Activated T-helper 2 cell treated with anti-CD3 and anti-CD28 coated beads, Interferon-gamma antibody, Interleukin-2, Interleukin-4, amounts not matched to agents 10 μg/mL and 5 μg/mL and 100 μg/mL, durations not matched to agents 14 hours and 24 hours and 36 hours (primary cell): ENCODE measurements around the gene WNT6. TPM values are rescaled to one million over a fixed set of nuclear protein-coding genes. Genes with fewer than 3 reads are reported as not detected.

Experiments used
- DNase-seq: peaks from one replicate; pipeline ENCODE4 v3.0.0; 2021; ENCODE audit warnings: low spot score
- H3K27ac Mint-ChIP-seq: one replicate; pipeline ENCODE4 v1.8.0; 2021; ENCODE audit warnings: mixed read lengths
- H3K27me3 Mint-ChIP-seq: one replicate; pipeline ENCODE4 v1.8.0; 2021; ENCODE audit warnings: low read depth, mixed read lengths
- H3K36me3 Mint-ChIP-seq: one replicate; pipeline ENCODE4 v1.8.0; 2021; ENCODE audit warnings: low read depth, mixed read lengths
- H3K4me1 Mint-ChIP-seq: one replicate; pipeline ENCODE4 v1.8.0; 2021; ENCODE audit warnings: low read depth, mixed read lengths
- H3K4me3 Mint-ChIP-seq: one replicate; pipeline ENCODE4 v1.8.0; 2021; ENCODE audit warnings: low read depth, mild to moderate bottlenecking, moderate library complexity, mixed read lengths
- H3K9me3 Mint-ChIP-seq: one replicate; pipeline ENCODE4 v1.8.0; 2021; ENCODE audit warnings: mixed read lengths
- intact Hi-C: fragments of 100-400 bp; cut with micrococcal nuclease; formaldehyde crosslinking; loops from one replicate; pipeline ENCODE4 v1.15.1; 2023
- total RNA-seq: library from RNA; stranded (reverse); gene quantifications from 2 replicates; pipeline ENCODE4 v1.2.3, GENCODE V29; 2022

Gene WNT6
- not detected in 2 replicates for total RNA-seq

GRCh38 chr2:218859556-218859987 is at the start of gene WNT6:
Gene WNT6 (plus strand): TSS chr2:218859805. CDS start chr2:218860038, 233 bp downstream.
- Mint-ChIP-seq H3K27me3 (peaks cover 79% of the 10 kb centered on the region), H3K4me3 (peak within 1 kb of the TSS; percentile 32)
- no peak for DNase-seq

DNA sequence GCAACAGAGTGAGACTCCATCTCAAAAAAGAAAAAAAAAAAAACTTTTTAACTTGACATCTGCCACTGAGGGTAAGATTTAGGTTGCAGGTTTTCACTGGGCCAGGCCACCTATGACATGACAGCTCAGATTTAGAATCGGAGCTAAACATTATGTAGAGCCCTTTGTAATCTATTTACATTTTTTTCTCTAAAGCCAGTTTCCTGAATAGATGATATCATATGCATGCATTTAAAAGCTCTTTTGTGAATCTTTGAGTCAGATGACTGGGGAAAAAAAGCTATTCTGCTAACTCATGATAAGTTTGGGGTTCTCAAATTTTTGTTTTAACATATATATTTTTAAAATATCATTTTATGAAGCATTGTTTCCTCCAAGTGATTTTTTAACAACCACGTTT is 49.3 kb upstream of the WNT6 start:
- DNase-seq, result no peak
- intact Hi-C loops, result no loop called here
- peaks cover 11% of the 10 kb centered on the region for H3K27me3 Mint-ChIP-seq
- no peaks in the 10 kb centered on the region for H3K36me3 Mint-ChIP-seq
- no peak overlapping the region for H3K4me3 Mint-ChIP-seq
- no peaks in the 10 kb centered on the region for H3K4me1 Mint-ChIP-seq
- H3K27ac Mint-ChIP-seq, result no peak overlapping the region
- H3K9me3 Mint-ChIP-seq, result peaks cover under 1% of the 10 kb centered on the region

More at GRCh38 chr2:218859556-218859987, at the start of gene WNT6:
- intact Hi-C loops, result no loop called here
- H3K4me1 Mint-ChIP-seq, result peaks cover 14% of the 10 kb centered on the region
- H3K9me3 Mint-ChIP-seq, result no peaks in the 10 kb centered on the region
- no peaks in the 10 kb centered on the region for H3K36me3 Mint-ChIP-seq
- H3K27ac Mint-ChIP-seq, result no peak within 1 kb of the TSS

- peaks cover 4% of the 10 kb centered on the region for H3K27me3 Mint-ChIP-seq
- intact Hi-C loops, result no loop called here
- no peaks in the 10 kb centered on the region for H3K9me3 Mint-ChIP-seq
- no peak for DNase-seq
- H3K4me3 Mint-ChIP-seq, result no peak overlapping the region
- H3K36me3 Mint-ChIP-seq, result no peaks in the 10 kb centered on the region
- H3K27ac Mint-ChIP-seq, result no peak overlapping the region
- H3K4me1 Mint-ChIP-seq, result no peaks in the 10 kb centered on the region
Observed at GRCh38 chr2:218811382-218811781, 48.2 kb upstream of the WNT6 start.

DNA sequence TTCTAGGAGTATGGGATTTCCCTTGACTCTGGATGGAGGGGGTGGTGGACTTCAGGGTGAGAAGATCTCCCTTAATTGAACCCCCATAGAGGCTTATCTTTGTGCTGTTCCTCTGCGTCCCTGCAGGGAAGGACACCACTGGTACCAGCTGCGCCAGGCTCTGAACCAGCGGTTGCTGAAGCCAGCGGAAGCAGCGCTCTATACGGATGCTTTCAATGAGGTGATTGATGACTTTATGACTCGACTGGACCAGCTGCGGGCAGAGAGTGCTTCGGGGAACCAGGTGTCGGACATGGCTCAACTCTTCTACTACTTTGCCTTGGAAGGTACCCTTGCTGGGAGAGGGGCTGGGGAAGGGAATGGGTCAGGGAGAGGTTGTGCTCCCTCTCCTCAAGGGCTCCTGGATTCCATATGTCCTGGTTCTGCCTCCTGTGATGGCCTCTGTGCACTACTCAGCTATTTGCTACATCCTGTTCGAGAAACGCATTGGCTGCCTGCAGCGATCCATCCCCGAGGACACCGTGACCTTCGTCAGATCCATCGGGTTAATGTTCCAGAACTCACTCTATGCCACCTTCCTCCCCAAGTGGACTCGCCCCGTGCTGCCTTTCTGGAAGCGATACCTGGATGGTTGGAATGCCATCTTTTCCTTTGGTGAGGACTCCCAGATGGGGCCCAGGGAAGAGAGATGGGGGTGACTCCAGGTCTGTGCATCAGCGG is 47.3 kb upstream of the WNT6 start:
- H3K4me3 Mint-ChIP-seq, result no peak overlapping the region
- H3K4me1 Mint-ChIP-seq, result no peaks in the 10 kb centered on the region
- intact Hi-C loops, result no loop called here
- peaks cover 5% of the 10 kb centered on the region for H3K27me3 Mint-ChIP-seq
- DNase-seq, result no peak
- H3K36me3 Mint-ChIP-seq, result no peaks in the 10 kb centered on the region
- H3K9me3 Mint-ChIP-seq, result no peaks in the 10 kb centered on the region
- H3K27ac Mint-ChIP-seq, result no peak overlapping the region

DNA sequence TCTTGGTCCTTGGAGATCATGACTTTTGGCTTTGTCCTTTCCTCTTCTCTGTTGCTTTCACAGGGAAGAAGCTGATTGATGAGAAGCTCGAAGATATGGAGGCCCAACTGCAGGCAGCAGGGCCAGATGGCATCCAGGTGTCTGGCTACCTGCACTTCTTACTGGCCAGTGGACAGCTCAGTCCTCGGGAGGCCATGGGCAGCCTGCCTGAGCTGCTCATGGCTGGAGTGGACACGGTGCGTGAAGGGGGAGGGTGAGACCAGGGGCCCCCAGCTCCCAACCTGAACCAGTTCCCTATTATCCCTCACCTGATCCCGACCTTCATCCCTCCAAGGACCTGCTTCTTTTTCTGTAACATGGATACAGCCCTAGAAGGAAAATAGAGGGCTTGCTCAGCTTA is 46.7 kb upstream of the WNT6 start:
- no peak overlapping the region for H3K27ac Mint-ChIP-seq
- intact Hi-C loops, result no loop called here
- H3K9me3 Mint-ChIP-seq, result no peaks in the 10 kb centered on the region
- no peak overlapping the region for H3K4me3 Mint-ChIP-seq
- H3K27me3 Mint-ChIP-seq, result peaks cover 10% of the 10 kb centered on the region
- H3K36me3 Mint-ChIP-seq, result no peaks in the 10 kb centered on the region
- no peak for DNase-seq
- no peaks in the 10 kb centered on the region for H3K4me1 Mint-ChIP-seq

GRCh38 chr2:218813771-218814460 is 45.7 kb upstream of the WNT6 start:
- H3K27ac Mint-ChIP-seq, result no peak overlapping the region
- no peaks in the 10 kb centered on the region for H3K4me1 Mint-ChIP-seq
- H3K4me3 Mint-ChIP-seq, result no peak overlapping the region
- no peak for DNase-seq
- peaks cover 10% of the 10 kb centered on the region for H3K27me3 Mint-ChIP-seq
- H3K9me3 Mint-ChIP-seq, result no peaks in the 10 kb centered on the region
- no peaks in the 10 kb centered on the region for H3K36me3 Mint-ChIP-seq
- intact Hi-C loops, result no loop called here

DNA sequence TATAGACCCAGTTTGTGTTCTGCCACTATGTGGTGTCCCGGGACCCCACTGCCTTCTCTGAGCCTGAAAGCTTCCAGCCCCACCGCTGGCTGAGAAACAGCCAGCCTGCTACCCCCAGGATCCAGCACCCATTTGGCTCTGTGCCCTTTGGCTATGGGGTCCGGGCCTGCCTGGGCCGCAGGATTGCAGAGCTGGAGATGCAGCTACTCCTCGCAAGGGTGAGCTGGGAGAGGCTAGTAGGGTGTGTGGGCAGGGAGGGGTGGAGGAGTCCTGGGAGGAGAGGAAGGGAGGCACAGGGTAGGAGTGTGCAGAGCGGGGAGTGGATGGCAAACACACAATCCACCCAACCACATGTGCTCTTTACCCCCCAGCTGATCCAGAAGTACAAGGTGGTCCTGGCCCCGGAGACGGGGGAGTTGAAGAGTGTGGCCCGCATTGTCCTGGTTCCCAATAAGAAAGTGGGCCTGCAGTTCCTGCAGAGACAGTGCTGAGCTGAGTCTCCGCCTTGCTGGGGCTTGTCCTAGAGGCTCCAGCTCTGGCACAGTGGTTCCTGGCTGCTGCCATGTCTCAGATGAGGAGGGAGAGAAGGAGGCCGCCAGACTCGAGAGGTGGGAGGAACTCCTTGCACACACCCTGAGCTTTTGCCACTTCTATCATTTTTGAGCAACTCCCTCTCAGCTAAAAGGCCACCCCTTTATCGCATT is 44.9 kb upstream of the WNT6 start:
- Mint-ChIP-seq H3K36me3 (no peaks in the 10 kb centered on the region), H3K9me3 (no peaks in the 10 kb centered on the region), H3K4me3 (no peak overlapping the region), H3K27ac (no peak overlapping the region), H3K4me1 (no peaks in the 10 kb centered on the region), H3K27me3 (peaks cover 10% of the 10 kb centered on the region)
- no peak for DNase-seq
- intact Hi-C loops, result no loop called here

DNA sequence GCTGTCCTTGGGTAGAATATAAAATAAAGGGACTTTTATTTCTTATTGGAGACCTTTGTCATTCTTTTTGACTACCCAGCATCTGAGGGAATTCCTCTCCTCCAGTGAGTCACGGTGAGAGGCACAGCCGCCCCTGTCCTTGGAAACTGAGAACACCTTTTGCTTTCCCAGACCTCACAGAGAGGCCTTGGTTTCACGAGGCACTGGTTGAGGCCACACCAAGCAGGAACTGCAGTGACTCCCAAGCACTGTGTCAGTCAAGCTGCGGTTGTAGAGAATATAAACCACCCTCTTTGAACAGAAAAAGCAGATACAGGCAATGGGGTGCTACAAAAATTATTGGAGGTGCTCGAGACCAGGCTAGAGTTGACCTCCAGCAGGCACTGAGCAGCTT is 44.4 kb upstream of the WNT6 start:
- DNase-seq, result no peak
- H3K27me3 Mint-ChIP-seq, result peaks cover 10% of the 10 kb centered on the region
- no peaks in the 10 kb centered on the region for H3K4me1 Mint-ChIP-seq
- intact Hi-C loops, result no loop called here
- H3K9me3 Mint-ChIP-seq, result no peaks in the 10 kb centered on the region
- no peak overlapping the region for H3K27ac Mint-ChIP-seq
- no peaks in the 10 kb centered on the region for H3K36me3 Mint-ChIP-seq
- H3K4me3 Mint-ChIP-seq, result no peak overlapping the region

DNA sequence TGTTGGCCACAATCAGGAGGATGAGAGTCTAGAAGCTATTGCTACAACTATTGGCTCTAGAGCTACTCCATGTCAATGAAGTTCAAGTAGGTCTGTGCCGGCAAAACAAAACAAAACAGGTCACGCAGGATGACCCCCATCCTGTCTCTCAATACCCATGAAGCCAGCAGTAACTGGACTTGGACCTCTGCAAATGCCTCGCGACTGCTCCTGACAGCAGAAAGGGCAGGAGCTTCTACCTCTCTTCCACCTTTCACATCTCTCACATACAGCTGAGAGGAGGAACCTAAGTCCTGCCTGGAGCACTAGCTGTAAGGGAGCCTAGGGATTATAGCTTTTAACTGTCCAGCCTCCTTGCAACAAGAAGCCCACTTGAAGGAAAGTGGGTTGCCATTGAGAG is 44.0 kb upstream of the WNT6 start:
- H3K36me3 Mint-ChIP-seq, result no peaks in the 10 kb centered on the region
- no peak for DNase-seq
- intact Hi-C loops, result no loop called here
- no peak overlapping the region for H3K4me3 Mint-ChIP-seq
- H3K9me3 Mint-ChIP-seq, result no peaks in the 10 kb centered on the region
- H3K27me3 Mint-ChIP-seq, result peaks cover 10% of the 10 kb centered on the region
- no peak overlapping the region for H3K27ac Mint-ChIP-seq
- no peaks in the 10 kb centered on the region for H3K4me1 Mint-ChIP-seq

- DNase-seq, result no peak
- H3K9me3 Mint-ChIP-seq, result no peaks in the 10 kb centered on the region
- no peak overlapping the region for H3K4me3 Mint-ChIP-seq
- no peaks in the 10 kb centered on the region for H3K36me3 Mint-ChIP-seq
- H3K27me3 Mint-ChIP-seq, result peaks cover 10% of the 10 kb centered on the region
- intact Hi-C loops, result no loop called here
- no peaks in the 10 kb centered on the region for H3K4me1 Mint-ChIP-seq
- H3K27ac Mint-ChIP-seq, result no peak overlapping the region
Observed at GRCh38 chr2:218816561-218817011, 43.0 kb upstream of the WNT6 start.

GRCh38 chr2:218819093-218819492 is 40.5 kb upstream of the WNT6 start:
- Mint-ChIP-seq H3K9me3 (no peaks in the 10 kb centered on the region), H3K4me3 (no peak overlapping the region), H3K27me3 (peaks cover 10% of the 10 kb centered on the region), H3K27ac (no peak overlapping the region), H3K4me1 (no peaks in the 10 kb centered on the region), H3K36me3 (no peaks in the 10 kb centered on the region)
- intact Hi-C loops, result no loop called here
- DNase-seq, result no peak

DNA sequence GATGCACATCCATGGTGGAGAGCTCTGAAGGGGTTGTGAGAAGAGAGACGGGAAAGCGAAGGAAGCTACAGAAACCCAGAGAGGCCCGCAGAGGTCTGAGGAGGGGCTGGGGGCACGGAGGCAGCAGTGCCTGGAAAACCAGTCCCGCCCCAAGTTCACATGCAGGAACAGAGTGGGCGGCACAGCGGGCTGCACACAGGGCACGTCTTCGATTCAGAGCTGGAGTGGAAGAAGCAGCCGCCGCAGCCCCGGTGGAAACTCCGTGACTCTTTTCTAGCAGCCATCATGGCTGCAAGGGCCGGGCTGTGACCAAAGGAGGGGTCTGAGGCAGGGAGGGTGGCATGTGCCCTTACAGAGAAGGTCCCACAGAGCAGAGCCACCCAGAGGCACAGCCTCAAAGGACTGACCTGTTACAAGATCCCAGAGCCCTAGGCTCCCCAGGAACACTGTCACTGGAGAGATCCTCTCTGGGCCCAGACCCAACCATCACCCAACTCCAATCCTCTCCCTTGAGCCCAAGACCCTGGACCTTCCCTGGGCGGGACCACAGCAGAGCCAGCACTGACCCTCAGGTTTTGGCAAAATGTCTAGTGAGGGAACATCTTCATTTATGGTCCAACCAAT is 38.7 kb upstream of the WNT6 start:
- peaks cover 10% of the 10 kb centered on the region for H3K27me3 Mint-ChIP-seq
- no peak for DNase-seq
- no peaks in the 10 kb centered on the region for H3K36me3 Mint-ChIP-seq
- no peak overlapping the region for H3K4me3 Mint-ChIP-seq
- intact Hi-C loops, result no loop called here
- H3K4me1 Mint-ChIP-seq, result no peaks in the 10 kb centered on the region
- no peak overlapping the region for H3K27ac Mint-ChIP-seq
- H3K9me3 Mint-ChIP-seq, result no peaks in the 10 kb centered on the region
